RWPE2 (cell line): ENCODE results near the gene DUSP15.

ENCODE experiments used
- ATAC-seq: fragments of 200-7000 bp; cut with Tn5 transposase; 3 replicates; pipeline ENCODE4 v1.9.1; 2021; ENCODE audit warnings: low read depth
- DNase-seq: peaks from one replicate; pipeline ENCODE4 v3.0.0-alpha.2; 2020; ENCODE audit warnings: low spot score
- H3K27ac ChIP-seq: fragments of 450-650 bp; 2 replicates; pipeline ENCODE4 v1.5.1; 2017; ENCODE audit warnings: mild to moderate bottlenecking; ENCODE audit not compliant: poor library complexity, severe bottlenecking
- H3K27me3 ChIP-seq: fragments of 250-450 bp; sonication (Bioruptor Pico); 2 replicates; pipeline ENCODE4 v1.5.1; 2021; ENCODE audit warnings: mild to moderate bottlenecking, moderate library complexity; ENCODE audit not compliant: insufficient read depth, poor library complexity, severe bottlenecking
- H3K36me3 ChIP-seq: fragments of 250-450 bp; sonication (Bioruptor Pico); 2 replicates; pipeline ENCODE4 v1.5.1; 2020; ENCODE audit warnings: low read depth, mild to moderate bottlenecking, moderate library complexity
- H3K4me1 ChIP-seq: fragments of 250-450 bp; sonication (Bioruptor Pico); 2 replicates; pipeline ENCODE4 v1.5.1; 2021; ENCODE audit warnings: mild to moderate bottlenecking, moderate library complexity; ENCODE audit not compliant: insufficient read depth, poor library complexity, severe bottlenecking
- H3K4me3 ChIP-seq: fragments of 250-450 bp; sonication (Bioruptor Pico); 2 replicates; pipeline ENCODE4 v1.5.1; 2021; ENCODE audit warnings: mild to moderate bottlenecking, moderate library complexity; ENCODE audit not compliant: severe bottlenecking
- H3K9me3 ChIP-seq: fragments of 250-450 bp; sonication (Bioruptor Pico); 2 replicates; pipeline ENCODE4 v1.5.1; 2021; ENCODE audit warnings: mild to moderate bottlenecking, moderate library complexity; ENCODE audit not compliant: severe bottlenecking
- CTCF ChIP-seq: fragments of 450-650 bp; IDR thresholded peaks from one replicate; pipeline ENCODE4 v1.5.1; 2017; ENCODE audit warnings: mild to moderate bottlenecking, moderate library complexity; ENCODE audit not compliant: poor library complexity, severe bottlenecking

The DUSP15 gene

GRCh38 chr20:31875671-31876070 is 5.3 kb upstream of the DUSP15 start:
- Histone ChIP-seq H3K27ac (no peak overlapping the region), H3K9me3 (no peaks in the 10 kb centered on the region), H3K4me3 (no peak overlapping the region), H3K4me1 (peaks cover 5% of the 10 kb centered on the region), H3K36me3 (no peaks in the 10 kb centered on the region), H3K27me3 (peaks cover 21% of the 10 kb centered on the region)
- ATAC-seq: no peak
- TF ChIP-seq CTCF: no peak
- no peak for DNase-seq

- TF ChIP-seq CTCF: no peak
- ATAC-seq: no peak
- Histone ChIP-seq H3K4me3 (no peak overlapping the region), H3K9me3 (no peaks in the 10 kb centered on the region), H3K27me3 (peaks cover 40% of the 10 kb centered on the region), H3K4me1 (no peaks in the 10 kb centered on the region), H3K27ac (no peak overlapping the region), H3K36me3 (no peaks in the 10 kb centered on the region)
- no peak for DNase-seq
Measured at GRCh38 chr20:31872406-31872805, 2.1 kb upstream of the DUSP15 start.

- ATAC-seq (no peak), DNase-seq (no peak)
- Histone ChIP-seq H3K27me3 (peaks cover 40% of the 10 kb centered on the region), H3K4me1 (no peaks in the 10 kb centered on the region), H3K9me3 (no peaks in the 10 kb centered on the region), H3K27ac (no peak overlapping the region), H3K36me3 (no peaks in the 10 kb centered on the region), H3K4me3 (no peak overlapping the region)
- TF ChIP-seq CTCF: no peak
Measured at GRCh38 chr20:31871618-31871954, 1.3 kb upstream of the DUSP15 start.

- Histone ChIP-seq H3K36me3 (no peaks in the 10 kb centered on the region), H3K27me3 (peaks cover 40% of the 10 kb centered on the region), H3K4me1 (no peaks in the 10 kb centered on the region), H3K27ac (no peak overlapping the region), H3K4me3 (peak overlapping the region; percentile 36), H3K9me3 (no peaks in the 10 kb centered on the region)
- ATAC-seq (no peak), DNase-seq (no peak)
- no peak for TF ChIP-seq CTCF
Measured at GRCh38 chr20:31870726-31871617, 645 bp upstream of the DUSP15 start.

DNA sequence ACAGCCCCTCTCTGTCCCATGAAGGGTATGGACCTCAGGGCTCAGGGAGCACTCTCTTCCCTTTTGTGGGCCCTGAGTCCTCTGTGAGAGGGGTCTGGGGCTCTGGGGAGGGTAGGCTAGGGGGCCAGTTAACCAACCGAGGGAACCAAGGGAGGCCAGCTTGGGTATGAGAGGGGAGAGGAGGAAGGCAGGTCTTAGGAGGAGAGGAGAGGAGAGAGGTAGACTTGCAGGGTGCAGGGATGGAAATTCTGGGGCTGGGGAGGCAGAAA is 720 bp downstream of the DUSP15 start:
- no peak for DNase-seq
- Histone ChIP-seq H3K27ac (no peak overlapping the region), H3K36me3 (no peaks in the 10 kb centered on the region), H3K4me3 (peak overlapping the region; percentile 36), H3K4me1 (no peaks in the 10 kb centered on the region), H3K27me3 (peaks cover 40% of the 10 kb centered on the region), H3K9me3 (no peaks in the 10 kb centered on the region)
- TF ChIP-seq CTCF: no peak
- no peak for ATAC-seq
